ENCODE measurements around the gene ARHGAP26. TPM values are rescaled to one million over a fixed set of nuclear protein-coding genes. Genes with fewer than 3 reads are reported as not detected.

The ARHGAP26 gene
- total and polyA plus RNA-seq, 2 experiments from 2014 or later: 9.5 to 16.8 TPM

- TF ChIP-seq, protein P1, sequence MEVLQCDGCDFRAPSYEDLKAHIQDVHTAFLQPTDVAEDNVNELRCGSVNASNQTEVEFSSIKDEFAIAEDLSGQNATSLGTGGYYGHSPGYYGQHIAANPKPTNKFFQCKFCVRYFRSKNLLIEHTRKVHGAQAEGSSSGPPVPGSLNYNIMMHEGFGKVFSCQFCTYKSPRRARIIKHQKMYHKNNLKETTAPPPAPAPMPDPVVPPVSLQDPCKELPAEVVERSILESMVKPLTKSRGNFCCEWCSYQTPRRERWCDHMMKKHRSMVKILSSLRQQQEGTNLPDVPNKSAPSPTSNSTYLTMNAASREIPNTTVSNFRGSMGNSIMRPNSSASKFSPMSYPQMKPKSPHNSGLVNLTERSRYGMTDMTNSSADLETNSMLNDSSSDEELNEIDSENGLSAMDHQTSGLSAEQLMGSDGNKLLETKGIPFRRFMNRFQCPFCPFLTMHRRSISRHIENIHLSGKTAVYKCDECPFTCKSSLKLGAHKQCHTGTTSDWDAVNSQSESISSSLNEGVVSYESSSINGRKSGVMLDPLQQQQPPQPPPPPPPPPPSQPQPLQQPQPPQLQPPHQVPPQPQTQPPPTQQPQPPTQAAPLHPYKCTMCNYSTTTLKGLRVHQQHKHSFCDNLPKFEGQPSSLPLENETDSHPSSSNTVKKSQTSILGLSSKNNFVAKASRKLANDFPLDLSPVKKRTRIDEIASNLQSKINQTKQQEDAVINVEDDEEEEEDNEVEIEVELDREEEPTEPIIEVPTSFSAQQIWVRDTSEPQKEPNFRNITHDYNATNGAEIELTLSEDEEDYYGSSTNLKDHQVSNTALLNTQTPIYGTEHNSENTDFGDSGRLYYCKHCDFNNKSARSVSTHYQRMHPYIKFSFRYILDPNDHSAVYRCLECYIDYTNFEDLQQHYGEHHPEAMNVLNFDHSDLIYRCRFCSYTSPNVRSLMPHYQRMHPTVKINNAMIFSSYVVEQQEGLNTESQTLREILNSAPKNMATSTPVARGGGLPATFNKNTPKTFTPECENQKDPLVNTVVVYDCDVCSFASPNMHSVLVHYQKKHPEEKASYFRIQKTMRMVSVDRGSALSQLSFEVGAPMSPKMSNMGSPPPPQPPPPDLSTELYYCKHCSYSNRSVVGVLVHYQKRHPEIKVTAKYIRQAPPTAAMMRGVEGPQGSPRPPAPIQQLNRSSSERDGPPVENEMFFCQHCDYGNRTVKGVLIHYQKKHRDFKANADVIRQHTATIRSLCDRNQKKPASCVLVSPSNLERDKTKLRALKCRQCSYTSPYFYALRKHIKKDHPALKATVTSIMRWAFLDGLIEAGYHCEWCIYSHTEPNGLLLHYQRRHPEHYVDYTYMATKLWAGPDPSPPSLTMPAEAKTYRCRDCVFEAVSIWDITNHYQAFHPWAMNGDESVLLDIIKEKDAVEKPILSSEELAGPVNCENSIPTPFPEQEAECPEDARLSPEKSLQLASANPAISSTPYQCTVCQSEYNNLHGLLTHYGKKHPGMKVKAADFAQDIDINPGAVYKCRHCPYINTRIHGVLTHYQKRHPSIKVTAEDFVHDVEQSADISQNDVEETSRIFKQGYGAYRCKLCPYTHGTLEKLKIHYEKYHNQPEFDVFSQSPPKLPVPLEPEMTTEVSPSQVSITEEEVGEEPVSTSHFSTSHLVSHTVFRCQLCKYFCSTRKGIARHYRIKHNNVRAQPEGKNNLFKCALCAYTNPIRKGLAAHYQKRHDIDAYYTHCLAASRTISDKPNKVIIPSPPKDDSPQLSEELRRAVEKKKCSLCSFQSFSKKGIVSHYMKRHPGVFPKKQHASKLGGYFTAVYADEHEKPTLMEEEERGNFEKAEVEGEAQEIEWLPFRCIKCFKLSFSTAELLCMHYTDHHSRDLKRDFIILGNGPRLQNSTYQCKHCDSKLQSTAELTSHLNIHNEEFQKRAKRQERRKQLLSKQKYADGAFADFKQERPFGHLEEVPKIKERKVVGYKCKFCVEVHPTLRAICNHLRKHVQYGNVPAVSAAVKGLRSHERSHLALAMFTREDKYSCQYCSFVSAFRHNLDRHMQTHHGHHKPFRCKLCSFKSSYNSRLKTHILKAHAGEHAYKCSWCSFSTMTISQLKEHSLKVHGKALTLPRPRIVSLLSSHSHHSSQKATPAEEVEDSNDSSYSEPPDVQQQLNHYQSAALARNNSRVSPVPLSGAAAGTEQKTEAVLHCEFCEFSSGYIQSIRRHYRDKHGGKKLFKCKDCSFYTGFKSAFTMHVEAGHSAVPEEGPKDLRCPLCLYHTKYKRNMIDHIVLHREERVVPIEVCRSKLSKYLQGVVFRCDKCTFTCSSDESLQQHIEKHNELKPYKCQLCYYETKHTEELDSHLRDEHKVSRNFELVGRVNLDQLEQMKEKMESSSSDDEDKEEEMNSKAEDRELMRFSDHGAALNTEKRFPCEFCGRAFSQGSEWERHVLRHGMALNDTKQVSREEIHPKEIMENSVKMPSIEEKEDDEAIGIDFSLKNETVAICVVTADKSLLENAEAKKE (CRISPR knock-in tag; IDR thresholded peaks at IDR 0.05): no peak
- TF ChIP-seq, protein P2, sequence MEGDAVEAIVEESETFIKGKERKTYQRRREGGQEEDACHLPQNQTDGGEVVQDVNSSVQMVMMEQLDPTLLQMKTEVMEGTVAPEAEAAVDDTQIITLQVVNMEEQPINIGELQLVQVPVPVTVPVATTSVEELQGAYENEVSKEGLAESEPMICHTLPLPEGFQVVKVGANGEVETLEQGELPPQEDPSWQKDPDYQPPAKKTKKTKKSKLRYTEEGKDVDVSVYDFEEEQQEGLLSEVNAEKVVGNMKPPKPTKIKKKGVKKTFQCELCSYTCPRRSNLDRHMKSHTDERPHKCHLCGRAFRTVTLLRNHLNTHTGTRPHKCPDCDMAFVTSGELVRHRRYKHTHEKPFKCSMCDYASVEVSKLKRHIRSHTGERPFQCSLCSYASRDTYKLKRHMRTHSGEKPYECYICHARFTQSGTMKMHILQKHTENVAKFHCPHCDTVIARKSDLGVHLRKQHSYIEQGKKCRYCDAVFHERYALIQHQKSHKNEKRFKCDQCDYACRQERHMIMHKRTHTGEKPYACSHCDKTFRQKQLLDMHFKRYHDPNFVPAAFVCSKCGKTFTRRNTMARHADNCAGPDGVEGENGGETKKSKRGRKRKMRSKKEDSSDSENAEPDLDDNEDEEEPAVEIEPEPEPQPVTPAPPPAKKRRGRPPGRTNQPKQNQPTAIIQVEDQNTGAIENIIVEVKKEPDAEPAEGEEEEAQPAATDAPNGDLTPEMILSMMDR (conservative IDR thresholded peaks at IDR 0.05; ENCODE audit: low read depth in 2 of 2): no peak
Measured at GRCh38 chr5:143187495-143187894, 417.3 kb downstream of the ARHGAP26 start (continued).

GRCh38 chr5:143188083-143188482 lies 417.9 kb downstream of the ARHGAP26 start:
- Mint-ChIP-seq H3K36me3 (ENCODE audit: low read depth) (no peaks in the 10 kb centered on the region), H3K4me1 (peaks cover 2% of the 10 kb centered on the region; the same call in 1 of the 3 replicates), H3K27ac (no peak overlapping the region), H3K4me3 (no peak overlapping the region), H3K9me3 (no peaks in the 10 kb centered on the region), H3K27me3 (ENCODE audit: insufficient read depth, low read depth, poor library complexity) (no peaks in the 10 kb centered on the region)
- no peaks in the 10 kb centered on the region for H3F3A ChIP-seq (replicated peaks; ENCODE audit: low read depth)
- H4K20me1 ChIP-seq (replicated peaks; ENCODE audit: insufficient read depth): no peaks in the 10 kb centered on the region
- H3K27ac ChIP-seq (ENCODE audit: low read depth): no peak overlapping the region
- peaks cover 4% of the 10 kb centered on the region; the same call in 1 of the 2 replicates for H3K4me1 ChIP-seq (ENCODE audit: insufficient read depth)
- peaks cover 4% of the 10 kb centered on the region; the same call in 1 of the 2 replicates for H3K9me2 ChIP-seq (ENCODE audit: insufficient read depth)
- no peak overlapping the region for H3K4me3 ChIP-seq
- ATAC-seq (no peak), DNase-seq (ENCODE audit: low spot score) (no peak)
- no peaks in the 10 kb centered on the region for H3K79me2 ChIP-seq (replicated peaks; ENCODE audit: insufficient read depth)
- H2AFZ ChIP-seq: no peak overlapping the region
- H3K4me2 ChIP-seq: no peak overlapping the region
- H3K27me3 ChIP-seq (ENCODE audit: insufficient read depth): no peaks in the 10 kb centered on the region
- H3K36me3 ChIP-seq (ENCODE audit: insufficient read depth): no peaks in the 10 kb centered on the region
- TF ChIP-seq, protein P2 (conservative IDR thresholded peaks at IDR 0.05; ENCODE audit: low read depth in 2 of 2): no peak
- TF ChIP-seq ZNF114 (CRISPR knock-in tag; IDR thresholded peaks at IDR 0.05) (no peak), POLR2AphosphoS5 (IDR thresholded peaks at IDR 0.05; ENCODE audit: low read depth) (no peak), EZH2phosphoT487 (IDR thresholded peaks at IDR 0.05; ENCODE audit: unreplicated experiment) (no peak), NANOG (IDR thresholded peaks at IDR 0.05; ENCODE audit: borderline replicate concordance) (no peak), JUNB (IDR thresholded peaks at IDR 0.05; ENCODE audit: unreplicated experiment) (no peak), CREB1 (CRISPR knock-in tag; IDR thresholded peaks at IDR 0.05; ENCODE audit: low read depth) (no peak)

All from GM23338 (cell line).